ENCODE measurements around the gene USP40. TPM values are rescaled to one million over a fixed set of nuclear protein-coding genes. Genes with fewer than 3 reads are reported as not detected.

The USP40 gene
- total and polyA plus RNA-seq, 2 of the 8 experiments (the other 6 are each of a cell fraction or from before 2014, with no cell fraction given): 12.0 to 15.7 TPM

- TF ChIP-seq, protein P1, sequence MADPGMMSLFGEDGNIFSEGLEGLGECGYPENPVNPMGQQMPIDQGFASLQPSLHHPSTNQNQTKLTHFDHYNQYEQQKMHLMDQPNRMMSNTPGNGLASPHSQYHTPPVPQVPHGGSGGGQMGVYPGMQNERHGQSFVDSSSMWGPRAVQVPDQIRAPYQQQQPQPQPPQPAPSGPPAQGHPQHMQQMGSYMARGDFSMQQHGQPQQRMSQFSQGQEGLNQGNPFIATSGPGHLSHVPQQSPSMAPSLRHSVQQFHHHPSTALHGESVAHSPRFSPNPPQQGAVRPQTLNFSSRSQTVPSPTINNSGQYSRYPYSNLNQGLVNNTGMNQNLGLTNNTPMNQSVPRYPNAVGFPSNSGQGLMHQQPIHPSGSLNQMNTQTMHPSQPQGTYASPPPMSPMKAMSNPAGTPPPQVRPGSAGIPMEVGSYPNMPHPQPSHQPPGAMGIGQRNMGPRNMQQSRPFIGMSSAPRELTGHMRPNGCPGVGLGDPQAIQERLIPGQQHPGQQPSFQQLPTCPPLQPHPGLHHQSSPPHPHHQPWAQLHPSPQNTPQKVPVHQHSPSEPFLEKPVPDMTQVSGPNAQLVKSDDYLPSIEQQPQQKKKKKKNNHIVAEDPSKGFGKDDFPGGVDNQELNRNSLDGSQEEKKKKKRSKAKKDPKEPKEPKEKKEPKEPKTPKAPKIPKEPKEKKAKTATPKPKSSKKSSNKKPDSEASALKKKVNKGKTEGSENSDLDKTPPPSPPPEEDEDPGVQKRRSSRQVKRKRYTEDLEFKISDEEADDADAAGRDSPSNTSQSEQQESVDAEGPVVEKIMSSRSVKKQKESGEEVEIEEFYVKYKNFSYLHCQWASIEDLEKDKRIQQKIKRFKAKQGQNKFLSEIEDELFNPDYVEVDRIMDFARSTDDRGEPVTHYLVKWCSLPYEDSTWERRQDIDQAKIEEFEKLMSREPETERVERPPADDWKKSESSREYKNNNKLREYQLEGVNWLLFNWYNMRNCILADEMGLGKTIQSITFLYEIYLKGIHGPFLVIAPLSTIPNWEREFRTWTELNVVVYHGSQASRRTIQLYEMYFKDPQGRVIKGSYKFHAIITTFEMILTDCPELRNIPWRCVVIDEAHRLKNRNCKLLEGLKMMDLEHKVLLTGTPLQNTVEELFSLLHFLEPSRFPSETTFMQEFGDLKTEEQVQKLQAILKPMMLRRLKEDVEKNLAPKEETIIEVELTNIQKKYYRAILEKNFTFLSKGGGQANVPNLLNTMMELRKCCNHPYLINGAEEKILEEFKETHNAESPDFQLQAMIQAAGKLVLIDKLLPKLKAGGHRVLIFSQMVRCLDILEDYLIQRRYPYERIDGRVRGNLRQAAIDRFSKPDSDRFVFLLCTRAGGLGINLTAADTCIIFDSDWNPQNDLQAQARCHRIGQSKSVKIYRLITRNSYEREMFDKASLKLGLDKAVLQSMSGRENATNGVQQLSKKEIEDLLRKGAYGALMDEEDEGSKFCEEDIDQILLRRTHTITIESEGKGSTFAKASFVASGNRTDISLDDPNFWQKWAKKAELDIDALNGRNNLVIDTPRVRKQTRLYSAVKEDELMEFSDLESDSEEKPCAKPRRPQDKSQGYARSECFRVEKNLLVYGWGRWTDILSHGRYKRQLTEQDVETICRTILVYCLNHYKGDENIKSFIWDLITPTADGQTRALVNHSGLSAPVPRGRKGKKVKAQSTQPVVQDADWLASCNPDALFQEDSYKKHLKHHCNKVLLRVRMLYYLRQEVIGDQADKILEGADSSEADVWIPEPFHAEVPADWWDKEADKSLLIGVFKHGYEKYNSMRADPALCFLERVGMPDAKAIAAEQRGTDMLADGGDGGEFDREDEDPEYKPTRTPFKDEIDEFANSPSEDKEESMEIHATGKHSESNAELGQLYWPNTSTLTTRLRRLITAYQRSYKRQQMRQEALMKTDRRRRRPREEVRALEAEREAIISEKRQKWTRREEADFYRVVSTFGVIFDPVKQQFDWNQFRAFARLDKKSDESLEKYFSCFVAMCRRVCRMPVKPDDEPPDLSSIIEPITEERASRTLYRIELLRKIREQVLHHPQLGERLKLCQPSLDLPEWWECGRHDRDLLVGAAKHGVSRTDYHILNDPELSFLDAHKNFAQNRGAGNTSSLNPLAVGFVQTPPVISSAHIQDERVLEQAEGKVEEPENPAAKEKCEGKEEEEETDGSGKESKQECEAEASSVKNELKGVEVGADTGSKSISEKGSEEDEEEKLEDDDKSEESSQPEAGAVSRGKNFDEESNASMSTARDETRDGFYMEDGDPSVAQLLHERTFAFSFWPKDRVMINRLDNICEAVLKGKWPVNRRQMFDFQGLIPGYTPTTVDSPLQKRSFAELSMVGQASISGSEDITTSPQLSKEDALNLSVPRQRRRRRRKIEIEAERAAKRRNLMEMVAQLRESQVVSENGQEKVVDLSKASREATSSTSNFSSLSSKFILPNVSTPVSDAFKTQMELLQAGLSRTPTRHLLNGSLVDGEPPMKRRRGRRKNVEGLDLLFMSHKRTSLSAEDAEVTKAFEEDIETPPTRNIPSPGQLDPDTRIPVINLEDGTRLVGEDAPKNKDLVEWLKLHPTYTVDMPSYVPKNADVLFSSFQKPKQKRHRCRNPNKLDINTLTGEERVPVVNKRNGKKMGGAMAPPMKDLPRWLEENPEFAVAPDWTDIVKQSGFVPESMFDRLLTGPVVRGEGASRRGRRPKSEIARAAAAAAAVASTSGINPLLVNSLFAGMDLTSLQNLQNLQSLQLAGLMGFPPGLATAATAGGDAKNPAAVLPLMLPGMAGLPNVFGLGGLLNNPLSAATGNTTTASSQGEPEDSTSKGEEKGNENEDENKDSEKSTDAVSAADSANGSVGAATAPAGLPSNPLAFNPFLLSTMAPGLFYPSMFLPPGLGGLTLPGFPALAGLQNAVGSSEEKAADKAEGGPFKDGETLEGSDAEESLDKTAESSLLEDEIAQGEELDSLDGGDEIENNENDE (IDR thresholded peaks at IDR 0.05; ENCODE audit: insufficient replicate concordance, low read length): no peak
- no peak for TF ChIP-seq CTBP2 (IDR thresholded peaks at IDR 0.05; ENCODE audit: borderline replicate concordance, insufficient read depth, insufficient read length, low read length)
- TF ChIP-seq, protein P2, sequence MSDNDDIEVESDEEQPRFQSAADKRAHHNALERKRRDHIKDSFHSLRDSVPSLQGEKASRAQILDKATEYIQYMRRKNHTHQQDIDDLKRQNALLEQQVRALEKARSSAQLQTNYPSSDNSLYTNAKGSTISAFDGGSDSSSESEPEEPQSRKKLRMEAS (IDR thresholded peaks at IDR 0.05): no peak
- TF ChIP-seq MAFK (IDR thresholded peaks at IDR 0.05; ENCODE audit: low read depth, low read length): no peak
- no peak for TF ChIP-seq SUZ12 (IDR thresholded peaks at IDR 0.05; ENCODE audit: low read length)
These were observed 36.2 kb downstream of the USP40 start (continued) for GRCh38 chr2:233530381-233530780.
